HEK293T (cell line): ENCODE results near the gene KRTAP1-1.

ENCODE experiments used
- ARNT ChIP-seq: fragments of 450-650 bp; IDR thresholded peaks from 2 replicates; pipeline ENCODE4 v1.6.1; 2017; ENCODE audit warnings: mild to moderate bottlenecking
- BHLHE40 ChIP-seq: fragments of 450-650 bp; IDR thresholded peaks from 2 replicates; pipeline ENCODE4 v1.6.1; 2016; ENCODE audit warnings: mild to moderate bottlenecking, moderate library complexity, borderline replicate concordance
- CTBP1 ChIP-seq: fragments of 450-650 bp; IDR thresholded peaks from 2 replicates; pipeline ENCODE4 v1.6.1; 2016; ENCODE audit warnings: borderline replicate concordance
- ELF4 ChIP-seq: fragments of 450-650 bp; IDR thresholded peaks from 2 replicates; pipeline ENCODE4 v1.6.1; 2017; ENCODE audit warnings: antibody characterized with exemption
- FOXA1 ChIP-seq: fragments of 450-650 bp; IDR thresholded peaks from 2 replicates; pipeline ENCODE4 v1.6.1; 2016; ENCODE audit warnings: mild to moderate bottlenecking
- FOXK2 ChIP-seq: fragments of 450-650 bp; IDR thresholded peaks from 2 replicates; pipeline ENCODE4 v1.6.1; 2016; ENCODE audit warnings: mild to moderate bottlenecking
- FOXM1 ChIP-seq: fragments of 450-650 bp; IDR thresholded peaks from 2 replicates; pipeline ENCODE4 v1.6.1; 2017; ENCODE audit warnings: mild to moderate bottlenecking, borderline replicate concordance
- HDGF ChIP-seq: fragments of 450-650 bp; IDR thresholded peaks from 2 replicates; pipeline ENCODE4 v1.6.1; 2017; ENCODE audit warnings: antibody characterized with exemption, borderline replicate concordance
- L3MBTL2 ChIP-seq: fragments of 450-650 bp; conservative IDR thresholded peaks from 2 replicates; pipeline ENCODE4 v1.6.1; 2016; ENCODE audit warnings: mild to moderate bottlenecking
- SP1 ChIP-seq: fragments of 450-650 bp; IDR thresholded peaks from 2 replicates; pipeline ENCODE4 v1.6.1; 2017
- SUZ12 ChIP-seq: fragments of 450-650 bp; IDR thresholded peaks from 2 replicates; pipeline ENCODE4 v1.6.1; 2016; ENCODE audit warnings: mild to moderate bottlenecking
- TARDBP ChIP-seq: fragments of 450-650 bp; IDR thresholded peaks from 2 replicates; pipeline ENCODE4 v1.6.1; 2016
- ZNF384 ChIP-seq: fragments of 450-650 bp; IDR thresholded peaks from 2 replicates; pipeline ENCODE4 v1.6.1; 2016

DNA sequence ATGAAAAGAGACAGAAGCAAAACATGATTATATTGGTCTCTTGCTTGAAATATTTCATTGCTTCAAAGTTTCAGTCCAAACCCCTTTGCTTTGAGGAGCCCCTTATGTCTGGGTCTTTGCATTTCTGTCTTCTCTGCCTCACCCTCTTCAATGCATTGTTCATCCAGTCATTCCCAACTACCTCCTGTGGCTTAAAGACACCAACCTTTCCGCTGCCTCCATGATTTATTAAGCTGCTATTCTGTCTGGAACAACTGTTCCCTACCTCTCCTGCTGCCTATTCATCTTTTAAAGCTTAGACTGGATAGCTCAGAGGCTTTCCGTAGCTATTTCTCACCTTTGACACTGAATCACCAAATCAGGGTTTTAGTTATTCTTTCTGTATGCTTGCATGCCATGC, 43.9 kb downstream of the KRTAP1-1 start:
- no peak for TF ChIP-seq ELF4
- no peak for TF ChIP-seq ARNT
- TF ChIP-seq FOXM1 = no peak
- no peak for TF ChIP-seq HDGF
- TF ChIP-seq FOXA1 = no peak
- TF ChIP-seq TARDBP = no peak
- no peak for TF ChIP-seq SP1
- TF ChIP-seq BHLHE40 = no peak
- TF ChIP-seq SUZ12 = no peak
- no peak for TF ChIP-seq FOXK2
- no peak for TF ChIP-seq ZNF384
- no peak for TF ChIP-seq CTBP1
- no peak for TF ChIP-seq L3MBTL2
